Measurements from ENCODE around the gene PINLYP. TPM values are rescaled to one million over a fixed set of nuclear protein-coding genes. Genes with fewer than 3 reads are reported as not detected.

The PINLYP gene
- total and polyA plus RNA-seq, 2 of the 13 experiments (the other 11 are each of a cell fraction or from before 2014, with no cell fraction given): 0.21 to 0.24 TPM

DNA sequence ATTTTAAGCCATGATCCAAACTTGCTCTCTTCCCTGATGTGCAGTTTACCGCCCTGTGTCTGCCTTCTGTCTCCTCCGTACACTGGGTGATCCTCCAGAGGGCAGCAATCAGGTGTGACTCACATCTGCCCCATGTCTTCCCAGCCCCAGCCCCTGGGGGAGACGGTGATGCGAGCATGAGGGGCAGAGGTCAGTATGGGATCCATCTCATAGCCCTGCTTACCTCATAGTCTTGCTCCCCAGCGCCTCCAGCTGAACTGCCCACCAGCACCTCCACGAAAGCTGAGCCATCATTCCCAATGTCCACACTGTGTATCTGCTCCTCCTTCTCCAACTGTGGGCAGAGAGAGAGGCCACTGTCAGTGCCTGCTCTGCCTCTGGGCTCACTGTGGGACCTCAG, 14.9 kb upstream of the PINLYP start:
- no peak for FAIRE-seq

More for the DNA sequence above, 14.9 kb upstream of the PINLYP start:
- no peak overlapping the region for H3K9ac ChIP-seq (ENCODE audit: insufficient read depth, low read depth, low read length)
- H3K27me3 ChIP-seq (ENCODE audit: control insufficient read depth in 1 of 2, insufficient read depth in 2 of 2, low read length in 2 of 2): no peaks in the 10 kb centered on the region
- intact Hi-C loops (cut with micrococcal nuclease; ENCODE audit: unreplicated experiment): no loop called here
- in situ Hi-C loops (cut with HindIII; ENCODE audit: extremely low pct_ligation_motif_present, low pct_unique_long_range_greater_than_20kb): no loop called here
- no peak overlapping the region for H3K27ac ChIP-seq (ENCODE audit: extremely low read length, insufficient read depth, low read length)
- BruUV-seq (replicated peaks): no TSS peak
- TF ChIP-seq, protein P1, sequence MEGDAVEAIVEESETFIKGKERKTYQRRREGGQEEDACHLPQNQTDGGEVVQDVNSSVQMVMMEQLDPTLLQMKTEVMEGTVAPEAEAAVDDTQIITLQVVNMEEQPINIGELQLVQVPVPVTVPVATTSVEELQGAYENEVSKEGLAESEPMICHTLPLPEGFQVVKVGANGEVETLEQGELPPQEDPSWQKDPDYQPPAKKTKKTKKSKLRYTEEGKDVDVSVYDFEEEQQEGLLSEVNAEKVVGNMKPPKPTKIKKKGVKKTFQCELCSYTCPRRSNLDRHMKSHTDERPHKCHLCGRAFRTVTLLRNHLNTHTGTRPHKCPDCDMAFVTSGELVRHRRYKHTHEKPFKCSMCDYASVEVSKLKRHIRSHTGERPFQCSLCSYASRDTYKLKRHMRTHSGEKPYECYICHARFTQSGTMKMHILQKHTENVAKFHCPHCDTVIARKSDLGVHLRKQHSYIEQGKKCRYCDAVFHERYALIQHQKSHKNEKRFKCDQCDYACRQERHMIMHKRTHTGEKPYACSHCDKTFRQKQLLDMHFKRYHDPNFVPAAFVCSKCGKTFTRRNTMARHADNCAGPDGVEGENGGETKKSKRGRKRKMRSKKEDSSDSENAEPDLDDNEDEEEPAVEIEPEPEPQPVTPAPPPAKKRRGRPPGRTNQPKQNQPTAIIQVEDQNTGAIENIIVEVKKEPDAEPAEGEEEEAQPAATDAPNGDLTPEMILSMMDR (CRISPR knock-in tag; IDR thresholded peaks at IDR 0.05): peak; percentile 35; the same call in 1 of the 2 replicates
- no peak for TF ChIP-seq HDAC6 (IDR thresholded peaks at IDR 0.05; ENCODE audit: low read depth, low read length)
- no peak for TF ChIP-seq GMEB1 (CRISPR knock-in tag; IDR thresholded peaks at IDR 0.05; ENCODE audit: borderline replicate concordance)
- peak; percentile 46; the same call in 1 of the 2 replicates for TF ChIP-seq FOSL2 (CRISPR knock-in tag; IDR thresholded peaks at IDR 0.05)
- TF ChIP-seq SIX1 (CRISPR knock-in tag; IDR thresholded peaks at IDR 0.05; ENCODE audit: borderline replicate concordance): no peak
- TF ChIP-seq ZNF580 (CRISPR knock-in tag; IDR thresholded peaks at IDR 0.05; ENCODE audit: borderline replicate concordance, low read depth): no peak
- peak; percentile 32; the same call in 1 of the 2 replicates for TF ChIP-seq STAG1 (CRISPR knock-in tag; IDR thresholded peaks at IDR 0.05)
- no peak for TF ChIP-seq RORA (CRISPR knock-in tag; IDR thresholded peaks at IDR 0.05)
- peaks cover 1 to 28% of the 10 kb centered on the region in 2 experiments; a peak in 4 of 5 replicates for H3K36me3 ChIP-seq (replicated peaks in 1 of 2; ENCODE audit: control insufficient read depth in 1 of 2, insufficient read depth in 2 of 2, low read length in 2 of 2)
- peak; percentile 19 for DNase-seq (ENCODE audit: low spot score)
- CTCF ChIA-PET (ENCODE audit: low intra/inter-chr PET ratio, low total read pairs): interaction anchor here (0.5 kb wide), 1 partner anchor 896 kb away, joined by 3 read pairs; no protein-coding TSS in a partner anchor
- H3K4me2 ChIP-seq (ENCODE audit: low read depth, low read length): no peak overlapping the region
- peak; percentile 80 for ATAC-seq
- no peaks in the 10 kb centered on the region for H3K9me3 ChIP-seq (ENCODE audit: low read length)
- H4K20me1 ChIP-seq (ENCODE audit: insufficient read depth, low read length): no peaks in the 10 kb centered on the region
- H3K4me3 ChIP-seq (replicated peaks in 1 of 3; ENCODE audit: insufficient read depth in 1 of 3, low read depth in 2 of 3, low read length in 3 of 3): no peak overlapping the region
- H2AFZ ChIP-seq (ENCODE audit: low read length): no peak overlapping the region
- WGBS (ENCODE audit: low lambda C conversion rate): 75% methylated on average over 6 of the region's 6 CpGs
- H3K4me1 ChIP-seq (ENCODE audit: insufficient read depth, low read length): no peaks in the 10 kb centered on the region
- no peaks in the 10 kb centered on the region for H3K79me2 ChIP-seq (ENCODE audit: insufficient read depth, low read length)
- POLR2A ChIA-PET: no interaction called here

Measured in HepG2 (cell line).